ENCODE results near the gene SERPINA5. TPM values are rescaled to one million over a fixed set of nuclear protein-coding genes. Genes with fewer than 3 reads are reported as not detected.

SERPINA5 gene
- total RNA-seq, 1 donor from 2014 or later: 2.7 TPM

DNA sequence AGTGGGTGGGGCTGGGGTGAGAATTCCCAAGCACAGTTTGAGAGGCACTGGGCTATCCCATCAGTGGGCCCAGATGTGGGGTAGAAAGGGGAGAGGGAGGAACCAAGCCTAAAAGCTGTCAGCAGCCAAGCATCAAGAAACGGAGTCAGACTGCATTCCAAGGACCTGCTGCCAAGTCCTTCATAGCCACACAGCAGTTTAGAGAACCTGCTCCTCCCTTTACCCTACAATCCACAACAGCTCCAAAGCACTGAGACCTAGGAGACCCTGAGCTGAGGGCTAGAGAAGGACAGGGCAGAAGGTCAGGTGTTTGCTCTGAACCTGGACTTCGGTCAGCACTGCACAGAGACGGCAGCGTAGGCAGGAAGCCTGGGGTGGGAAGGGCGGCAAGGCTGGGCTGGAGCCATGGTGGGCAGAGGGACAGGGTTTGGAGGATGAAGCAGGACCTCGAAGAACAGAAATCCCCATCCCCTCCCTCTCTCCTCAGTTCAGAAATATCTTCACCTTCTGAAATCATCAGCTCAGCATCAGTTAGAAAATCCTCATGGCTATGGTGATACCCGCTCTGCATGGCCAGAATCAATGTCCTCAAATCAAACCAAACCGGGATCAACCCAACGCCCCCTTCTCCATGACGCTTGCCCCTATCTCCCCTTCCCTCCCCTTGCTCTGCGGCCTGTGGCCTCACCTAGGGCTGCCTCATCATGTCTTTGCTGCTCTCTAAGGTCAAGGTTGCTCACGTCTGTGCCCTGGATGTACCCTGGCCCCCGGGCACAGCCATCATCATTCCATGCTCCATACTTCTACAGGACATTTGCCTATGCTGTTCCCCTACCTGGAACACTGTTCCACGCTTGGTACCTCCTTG, 32.9 kb upstream of the SERPINA5 start:
- no peak for DNase-seq
- intact Hi-C loops (cut with DNase I): no loop called here
- no peak for ATAC-seq (ENCODE audit: poor library complexity)

DNA sequence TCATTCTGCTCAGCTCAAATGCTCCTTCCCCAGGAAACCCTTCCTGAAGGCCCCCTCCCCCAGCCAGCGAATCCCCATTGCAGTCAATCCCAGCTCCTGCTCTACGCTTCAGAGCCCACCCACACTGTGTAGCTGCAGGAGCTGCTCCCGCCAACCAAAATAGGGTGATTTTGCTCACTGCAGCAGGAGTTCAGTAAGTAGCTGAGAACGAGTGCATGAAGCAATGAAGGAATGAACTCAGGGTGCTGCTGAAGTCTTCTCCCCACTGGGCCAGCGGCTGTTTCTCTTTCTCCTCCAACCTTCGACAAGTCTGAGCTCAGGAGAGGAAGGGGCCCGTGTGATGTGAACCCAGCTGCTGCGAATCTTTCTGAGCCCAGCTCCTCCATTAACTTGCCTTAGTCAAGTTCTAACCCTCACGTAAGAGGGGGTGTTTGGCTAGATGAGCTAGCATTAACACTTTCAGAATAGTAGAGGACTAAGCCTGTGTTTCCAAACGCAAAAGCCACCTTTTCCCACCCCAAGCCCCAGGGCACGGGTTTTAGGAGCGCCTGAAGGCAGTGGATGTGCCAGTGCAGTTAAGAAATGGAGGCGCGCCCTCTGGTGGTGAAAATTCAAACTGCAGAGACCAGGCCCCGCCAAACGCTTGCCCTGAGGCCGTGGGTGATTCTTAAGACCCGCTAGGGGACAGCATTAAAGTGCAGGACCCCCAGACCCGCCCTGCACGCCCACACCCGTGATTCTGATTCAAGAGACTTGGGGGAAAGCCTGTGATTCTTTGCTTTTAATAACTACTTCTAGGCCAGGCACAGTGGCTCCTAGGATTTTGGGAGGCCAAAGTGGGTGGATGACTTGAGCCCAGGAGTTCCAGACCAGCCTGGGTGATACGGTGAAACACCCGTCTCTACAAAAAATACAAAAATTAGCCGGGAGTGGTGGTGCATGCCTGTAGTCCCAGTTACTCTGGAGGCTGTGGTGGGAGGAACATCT, 31.9 kb upstream of the SERPINA5 start:
- intact Hi-C loops (cut with DNase I): no loop called here
- DNase-seq (peak; percentile 76), ATAC-seq (ENCODE audit: poor library complexity) (peak; percentile 88)

DNA sequence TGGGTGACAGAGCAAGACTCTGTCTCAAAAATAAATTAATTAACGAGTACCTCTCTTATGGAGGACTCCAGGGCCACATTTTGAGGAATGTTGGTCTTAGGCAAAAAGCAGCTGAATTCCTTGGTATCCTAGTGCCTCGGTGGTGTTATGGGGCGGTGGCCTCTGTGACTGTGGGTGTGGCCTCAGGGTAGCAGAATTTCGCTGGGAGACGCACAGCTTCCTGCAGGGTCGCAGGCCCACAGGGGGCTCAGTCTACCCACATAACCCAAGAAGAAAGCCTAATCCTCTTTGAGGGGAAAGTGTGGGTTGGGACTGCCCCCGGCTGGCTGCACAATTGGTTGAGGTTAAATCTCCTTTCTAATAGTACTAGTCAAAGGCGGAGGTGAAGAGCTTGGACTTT, 31.2 kb upstream of the SERPINA5 start:
- intact Hi-C loops (cut with DNase I): no loop called here
- DNase-seq (no peak), ATAC-seq (ENCODE audit: poor library complexity) (no peak)

DNA sequence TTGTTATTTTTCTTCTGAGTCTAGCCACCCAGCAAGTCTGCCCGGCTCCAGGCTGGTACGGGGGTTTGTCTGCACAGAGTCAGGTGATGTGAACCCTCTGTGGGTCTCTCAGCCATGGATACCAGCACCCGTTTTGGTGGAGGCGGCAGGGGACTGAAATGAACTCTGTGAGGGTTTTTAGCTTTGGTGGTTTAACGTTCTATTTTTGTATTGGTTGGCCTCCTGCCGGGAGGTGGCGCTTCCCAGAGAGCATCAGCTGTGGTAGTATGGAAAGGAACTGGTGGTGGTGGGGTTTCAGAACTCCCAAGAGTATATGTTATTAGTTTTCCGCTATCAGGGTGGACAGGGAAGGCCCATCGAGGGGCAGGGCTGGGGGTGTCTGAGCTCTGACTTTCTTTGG, 25.2 kb upstream of the SERPINA5 start:
- DNase-seq (no peak), ATAC-seq (ENCODE audit: poor library complexity) (no peak)
- intact Hi-C loops (cut with DNase I): no loop called here

DNA sequence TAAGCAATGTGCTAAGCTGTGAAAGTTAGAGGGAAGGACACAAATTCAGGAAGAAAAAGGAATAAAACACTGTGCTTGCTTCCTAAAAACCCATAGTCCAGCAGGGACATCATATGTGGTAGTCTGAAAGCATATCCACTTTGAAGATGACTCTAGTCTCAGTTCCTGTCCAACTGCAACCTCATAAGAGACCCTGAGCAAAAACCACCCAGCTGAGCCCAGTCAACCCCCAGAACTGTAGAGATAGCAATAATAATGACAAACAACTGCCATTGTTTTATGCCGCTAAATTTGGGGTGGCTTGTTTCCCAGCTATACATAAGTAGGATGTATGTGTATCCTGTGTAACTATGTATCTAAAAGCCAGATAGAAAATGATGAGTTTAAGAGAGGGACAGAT, 23.9 kb upstream of the SERPINA5 start:
- intact Hi-C loops (cut with DNase I): no loop called here
- ATAC-seq (ENCODE audit: poor library complexity): no peak
- DNase-seq: no peak

DNA sequence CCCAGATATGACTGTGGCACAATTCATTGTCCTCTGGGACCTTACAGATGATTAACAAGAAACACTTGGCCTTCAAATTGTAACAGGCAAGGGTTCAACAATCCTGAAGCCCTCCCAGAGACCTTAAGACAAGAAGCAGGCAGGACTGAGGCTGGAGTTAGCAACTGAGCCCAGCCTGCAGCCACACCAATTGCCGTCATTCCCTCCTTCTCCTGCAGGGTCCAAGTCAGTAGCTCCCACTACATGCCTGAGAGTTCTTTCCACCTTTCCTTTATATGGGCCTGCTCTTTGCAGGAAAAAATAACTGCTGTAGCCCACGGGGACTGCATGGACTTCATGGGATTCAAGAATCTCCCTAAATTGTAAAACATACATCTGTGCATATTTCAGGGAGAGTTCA, 22.4 kb upstream of the SERPINA5 start:
- ATAC-seq (ENCODE audit: poor library complexity) (no peak), DNase-seq (no peak)
- intact Hi-C loops (cut with DNase I): no loop called here

DNA sequence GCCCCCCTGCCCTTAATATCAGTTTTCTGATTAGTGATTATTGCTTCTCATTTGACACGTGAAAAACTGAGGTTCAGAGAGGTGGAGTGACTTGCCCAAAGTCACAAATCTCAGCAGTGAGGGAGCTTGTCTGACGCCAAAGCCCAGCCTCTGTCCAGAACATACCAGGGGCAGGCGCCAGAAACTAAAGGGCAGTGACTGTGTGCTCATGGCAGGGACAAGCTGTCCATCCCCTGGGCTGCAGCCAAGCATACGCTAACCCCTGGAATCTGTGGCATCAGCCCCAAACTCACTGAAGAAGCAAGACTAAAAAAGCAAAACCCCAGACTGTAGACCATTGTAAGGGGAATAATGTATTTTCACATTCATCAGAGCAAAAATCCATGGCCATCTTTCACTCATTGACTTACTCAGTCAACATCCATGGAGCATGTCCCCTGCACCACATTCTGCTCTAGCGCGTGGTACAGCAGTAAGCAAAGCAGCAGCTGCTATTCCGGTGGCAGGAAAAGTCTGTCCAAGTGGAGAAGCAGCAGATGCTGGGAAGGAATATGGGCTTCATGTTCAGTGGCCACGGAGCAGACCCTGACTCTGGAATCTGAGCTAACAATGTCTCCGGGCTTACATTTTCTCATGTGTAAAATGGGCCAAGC, 21.5 kb upstream of the SERPINA5 start:
- intact Hi-C loops (cut with DNase I): no loop called here
- DNase-seq (no peak), ATAC-seq (ENCODE audit: poor library complexity) (peak; percentile 55)

DNA sequence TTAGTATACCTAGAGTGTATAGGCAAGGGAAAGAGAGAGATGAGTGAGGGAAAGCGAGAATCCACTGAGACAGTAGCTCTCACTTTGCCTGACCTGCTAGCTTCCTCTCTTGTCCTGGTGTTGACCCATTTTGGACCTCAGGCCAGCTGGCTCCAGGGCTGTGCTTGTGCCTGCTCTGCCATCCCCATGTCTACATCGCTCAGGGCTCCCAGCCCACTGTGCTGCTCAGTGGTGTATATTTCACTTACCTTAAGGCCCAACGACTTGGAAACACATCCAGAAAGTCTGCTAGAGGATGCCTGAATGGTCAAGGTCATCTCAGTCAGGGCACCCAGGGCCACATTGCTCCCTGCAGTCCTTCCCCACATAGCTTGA, 20.9 kb upstream of the SERPINA5 start:
- intact Hi-C loops (cut with DNase I): no loop called here
- DNase-seq (no peak), ATAC-seq (ENCODE audit: poor library complexity) (no peak)

DNA sequence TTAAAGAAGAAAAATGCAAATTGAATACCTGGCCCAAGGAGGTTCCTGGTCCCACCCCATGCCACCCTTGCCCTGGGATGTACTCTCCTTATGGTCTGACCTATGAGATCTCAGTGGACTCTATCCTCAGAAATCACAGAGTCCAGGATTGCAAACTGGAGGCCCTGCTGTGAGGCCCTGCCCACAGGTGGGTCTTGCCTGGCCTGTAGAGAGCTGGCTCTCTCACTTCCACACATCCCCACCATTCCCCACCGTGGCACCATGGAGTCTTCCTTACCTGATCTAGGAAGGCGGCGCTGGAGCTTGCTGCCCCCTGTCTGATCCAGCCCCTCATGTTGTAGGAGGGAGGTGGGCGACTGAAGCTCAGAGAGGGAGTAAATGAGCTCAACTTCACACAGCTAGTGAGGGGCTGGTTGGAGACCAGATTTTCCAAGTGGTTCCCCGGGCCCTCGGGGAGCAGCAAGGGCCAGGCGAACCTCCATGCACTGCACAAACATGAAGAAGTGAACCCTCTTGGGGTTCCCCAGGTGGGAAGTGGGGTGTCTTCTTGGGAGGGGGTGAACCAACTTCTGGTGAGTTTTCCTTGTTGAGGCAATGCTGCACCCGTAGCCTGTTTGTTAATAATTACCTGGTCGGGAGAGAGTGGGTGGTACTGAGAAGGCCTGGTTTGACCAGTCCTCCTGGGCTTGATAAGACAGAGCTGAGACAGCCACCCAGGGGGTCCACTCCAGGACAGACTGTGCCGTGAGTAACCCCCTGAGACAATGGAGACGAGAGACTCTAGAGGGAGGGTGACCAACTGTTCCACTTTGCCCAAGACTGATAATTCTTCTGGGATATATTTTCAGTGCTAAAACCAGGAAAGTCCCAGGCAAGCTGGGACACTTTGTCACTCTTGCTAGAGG, 20.2 kb upstream of the SERPINA5 start, which contains the start of gene SERPINA4:
SERPINA4 (plus strand) TSS at position 692 of the 905 bp plus-strand sequence. CDS start 2,041 bp downstream, outside the sequence.
- ATAC-seq (ENCODE audit: poor library complexity): no peak
- DNase-seq: no peak
- intact Hi-C loops (cut with DNase I): no loop called here

DNA sequence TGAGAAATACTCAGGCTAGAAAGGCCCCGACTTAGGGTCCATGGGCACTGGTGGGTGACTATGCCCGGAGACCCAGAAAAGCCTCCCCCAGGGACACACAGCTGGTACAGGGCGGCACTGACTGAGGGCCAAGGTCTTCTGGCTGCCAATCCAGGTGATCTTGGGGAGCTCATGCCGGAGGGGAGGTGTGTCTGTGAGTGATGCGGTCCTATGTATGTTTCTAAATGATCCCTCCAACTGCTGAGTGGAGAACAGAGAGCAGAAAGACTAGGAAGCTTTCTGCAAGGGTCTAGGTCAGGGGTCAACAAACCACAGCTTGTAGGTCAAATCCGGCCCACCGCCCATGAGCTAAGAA, 19.6 kb upstream of the SERPINA5 start:
- intact Hi-C loops (cut with DNase I): no loop called here
- ATAC-seq (ENCODE audit: poor library complexity): no peak

DNA sequence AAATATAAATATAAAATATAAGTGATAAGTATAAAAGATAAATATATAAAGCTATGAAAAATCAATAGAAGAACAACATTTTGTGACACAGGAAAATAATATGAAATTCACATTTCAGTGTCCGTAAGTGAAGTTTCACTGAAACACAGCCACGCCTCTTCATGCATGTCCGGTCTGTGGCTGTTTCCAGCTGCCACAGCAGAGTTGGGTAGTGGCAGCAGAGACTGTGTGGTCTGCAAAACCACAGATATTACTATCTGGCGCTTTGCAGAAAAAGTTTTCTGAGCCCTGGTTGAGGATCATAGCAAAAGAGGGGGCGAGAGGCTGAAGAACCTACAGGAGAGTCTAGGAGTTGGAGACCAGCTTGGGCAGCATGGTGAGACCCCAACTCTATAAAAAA, 19.2 kb upstream of the SERPINA5 start:
- intact Hi-C loops (cut with DNase I): no loop called here
- ATAC-seq (ENCODE audit: poor library complexity): no peak

More for the DNA sequence above, 19.6 kb upstream of the SERPINA5 start:
- DNase-seq: no peak

DNA sequence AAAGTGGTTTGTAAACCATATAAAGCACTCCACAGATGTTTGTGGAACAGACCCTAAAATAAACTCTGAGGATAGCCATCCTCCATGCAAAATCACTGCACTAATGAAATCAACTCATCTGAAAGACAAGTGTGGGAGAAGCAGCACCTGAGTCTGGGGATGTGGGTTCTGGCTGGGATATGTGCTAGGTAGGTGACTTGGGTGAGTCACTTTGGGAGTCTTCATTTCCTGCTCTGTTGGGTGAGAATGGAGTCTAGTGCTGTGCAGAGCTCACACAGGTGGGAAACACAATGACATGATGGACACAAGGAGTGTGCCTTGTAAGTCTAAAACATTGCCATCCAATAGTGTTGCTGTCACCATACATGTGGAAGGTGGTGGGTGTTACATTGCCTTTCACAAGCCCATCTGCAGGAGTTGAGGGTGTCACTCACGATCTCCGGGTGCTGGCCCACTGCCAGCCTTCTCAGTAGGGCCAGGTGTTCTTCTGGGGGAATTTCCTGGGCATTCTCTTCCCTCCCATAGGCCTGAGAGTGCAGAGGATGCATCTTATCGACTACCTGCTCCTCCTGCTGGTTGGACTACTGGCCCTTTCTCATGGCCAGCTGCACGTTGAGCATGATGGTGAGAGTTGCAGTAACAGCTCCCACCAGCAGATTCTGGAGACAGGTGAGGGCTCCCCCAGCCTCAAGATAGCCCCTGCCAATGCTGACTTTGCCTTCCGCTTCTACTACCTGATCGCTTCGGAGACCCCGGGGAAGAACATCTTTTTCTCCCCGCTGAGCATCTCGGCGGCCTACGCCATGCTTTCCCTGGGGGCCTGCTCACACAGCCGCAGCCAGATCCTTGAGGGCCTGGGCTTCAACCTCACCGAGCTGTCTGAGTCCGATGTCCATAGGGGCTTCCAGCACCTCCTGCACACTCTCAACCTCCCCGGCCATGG, 18.0 kb upstream of the SERPINA5 start:
- no peak for DNase-seq
- intact Hi-C loops (cut with DNase I): no loop called here
- ATAC-seq (ENCODE audit: poor library complexity): no peak

More for the DNA sequence above, 19.2 kb upstream of the SERPINA5 start:
- no peak for DNase-seq

DNA sequence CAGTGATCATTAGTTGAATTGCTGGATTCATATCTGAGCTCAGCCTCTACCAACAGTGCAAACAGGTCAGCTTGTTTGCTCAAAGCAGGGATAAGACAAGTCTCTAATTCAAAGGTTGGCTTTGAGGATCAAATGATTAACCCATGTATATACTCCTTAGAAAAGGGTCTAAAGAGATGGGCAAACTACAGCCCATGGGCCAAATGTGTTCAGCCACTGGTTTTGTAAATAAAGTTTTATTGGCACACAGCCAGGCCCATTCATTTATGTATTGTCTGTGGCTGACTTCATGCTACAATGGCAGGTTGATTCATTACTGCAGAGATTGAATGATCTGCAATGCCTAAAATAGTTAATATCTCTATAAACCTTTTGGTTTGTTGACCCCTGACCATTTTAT, 16.8 kb upstream of the SERPINA5 start:
- intact Hi-C loops (cut with DNase I): no loop called here
- DNase-seq: no peak
- ATAC-seq (ENCODE audit: poor library complexity): no peak

DNA sequence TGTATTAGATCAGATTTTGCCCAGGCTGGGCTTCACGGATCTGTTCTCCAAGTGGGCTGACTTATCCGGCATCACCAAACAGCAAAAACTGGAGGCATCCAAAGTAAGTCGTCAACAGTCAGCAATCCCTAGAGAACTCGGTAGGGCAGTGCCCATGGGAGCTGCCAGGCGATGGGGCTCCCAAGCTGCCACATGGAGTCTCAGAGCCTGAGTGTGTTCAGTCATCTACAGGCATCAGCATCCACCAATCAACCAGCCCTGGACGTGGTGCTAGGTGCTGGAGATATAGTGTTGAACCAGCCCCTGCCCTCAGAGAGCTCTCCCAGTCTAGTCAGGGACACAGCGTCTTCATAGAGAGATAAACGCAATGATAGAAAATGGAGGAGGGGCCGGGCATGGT, 13.0 kb upstream of the SERPINA5 start:
- DNase-seq (no peak), ATAC-seq (ENCODE audit: poor library complexity) (no peak)
- intact Hi-C loops (cut with DNase I): no loop called here

DNA sequence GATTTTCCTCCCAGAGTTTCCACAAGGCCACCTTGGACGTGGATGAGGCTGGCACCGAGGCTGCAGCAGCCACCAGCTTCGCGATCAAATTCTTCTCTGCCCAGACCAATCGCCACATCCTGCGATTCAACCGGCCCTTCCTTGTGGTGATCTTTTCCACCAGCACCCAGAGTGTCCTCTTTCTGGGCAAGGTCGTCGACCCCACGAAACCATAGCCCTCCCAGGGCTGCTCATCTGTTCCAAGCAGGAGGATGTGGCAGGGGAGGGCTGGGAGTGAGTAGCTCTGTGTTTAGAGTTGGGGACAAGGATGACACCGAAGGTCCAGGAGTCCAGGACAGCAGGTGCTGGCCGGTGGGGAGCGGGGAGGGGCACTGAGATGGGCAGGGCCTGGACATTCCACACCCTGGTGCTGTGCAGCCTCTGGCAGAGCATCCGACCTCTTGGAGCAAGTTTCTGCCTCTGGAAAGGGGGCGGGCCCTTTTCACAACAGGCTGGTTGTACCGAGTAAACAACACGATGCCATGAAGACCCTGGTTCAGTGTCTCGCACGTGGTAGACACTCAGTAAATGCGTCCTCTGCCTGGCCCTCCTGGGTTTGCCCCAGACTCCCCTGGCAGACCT, 11.7 kb upstream of the SERPINA5 start:
- ATAC-seq (ENCODE audit: poor library complexity) (no peak), DNase-seq (no peak)
- intact Hi-C loops (cut with DNase I): no loop called here

DNA sequence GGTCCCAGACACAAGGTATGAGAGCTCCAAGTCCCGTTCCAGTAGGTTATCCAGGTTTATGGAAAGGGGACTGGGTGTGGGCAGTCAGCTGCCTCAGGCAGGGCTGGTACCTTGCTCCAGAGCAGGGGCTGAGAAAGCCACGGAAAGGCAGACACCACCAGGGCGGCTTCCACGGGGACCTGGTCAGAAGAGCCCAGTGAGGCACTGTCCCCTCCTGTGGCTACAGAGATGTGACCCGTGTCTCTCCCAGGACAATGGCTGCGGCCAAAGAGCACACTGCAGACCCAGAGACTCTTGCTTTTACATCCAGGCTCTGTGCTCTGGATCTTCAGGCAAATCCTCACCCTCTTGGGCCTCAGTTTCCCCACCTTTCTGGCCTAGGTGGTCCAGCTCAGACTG, 11.2 kb upstream of the SERPINA5 start:
- no peak for ATAC-seq (ENCODE audit: poor library complexity)
- DNase-seq: no peak
- intact Hi-C loops (cut with DNase I): no loop called here

DNA sequence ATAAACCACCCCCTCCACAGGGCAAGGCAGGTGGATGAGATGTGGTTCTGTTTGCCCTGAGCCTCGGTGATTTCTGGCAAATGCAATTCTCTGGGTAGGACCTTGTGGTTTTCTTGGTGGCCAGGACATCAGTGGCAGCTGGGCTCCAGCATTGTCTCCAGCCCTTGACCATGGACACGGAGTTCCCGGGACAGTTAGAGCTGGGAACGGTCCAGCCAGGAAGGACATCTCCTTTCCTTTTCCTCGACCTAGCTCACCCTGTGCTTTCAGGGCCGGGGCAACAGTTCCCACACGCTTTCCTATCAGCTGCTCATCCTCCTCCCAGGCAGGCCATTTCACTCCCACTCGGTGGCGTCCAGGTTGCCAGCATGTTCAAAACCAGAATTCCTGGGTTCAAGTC, 10.8 kb upstream of the SERPINA5 start:
- DNase-seq (no peak), ATAC-seq (ENCODE audit: poor library complexity) (no peak)
- intact Hi-C loops (cut with DNase I): no loop called here

All from Right ventricle myocardium superior (tissue), 1 donor.